Hematopoietic multipotent progenitor cell treated with erythropoietin and hydrocortisone succinate and interleukin-3 and kit ligand, for 17 days (in vitro differentiated cells): ENCODE results near the gene LAMA2.

Source experiments
- DNase-seq: peaks from one replicate; pipeline ENCODE4 v3.0.0-alpha.2; 2015; ENCODE audit warnings: low spot score

The LAMA2 gene

GRCh38 chr6:128914051-128914450, 31.1 kb downstream of the LAMA2 start:
- no peak for DNase-seq

GRCh38 chr6:128918886-128919285, 35.9 kb downstream of the LAMA2 start:
- DNase-seq: no peak

- no peak for DNase-seq
Observed at GRCh38 chr6:128919412-128920180, 36.7 kb downstream of the LAMA2 start.

GRCh38 chr6:128925765-128926164, 42.8 kb downstream of the LAMA2 start:
- no peak for DNase-seq

GRCh38 chr6:128929869-128930268, 46.9 kb downstream of the LAMA2 start:
- no peak for DNase-seq

GRCh38 chr6:128930321-128930720, 47.4 kb downstream of the LAMA2 start:
- DNase-seq: no peak

- no peak for DNase-seq
Observed at GRCh38 chr6:128932061-128932460, 49.1 kb downstream of the LAMA2 start.

- DNase-seq: no peak
Observed at GRCh38 chr6:128950864-128951263, 67.9 kb downstream of the LAMA2 start.

GRCh38 chr6:128952902-128953301, 70.0 kb downstream of the LAMA2 start:
- no peak for DNase-seq

- DNase-seq: no peak
Observed at GRCh38 chr6:128954308-128955043, 71.5 kb downstream of the LAMA2 start.

GRCh38 chr6:128963561-128963960, 80.6 kb downstream of the LAMA2 start:
- DNase-seq: no peak

- DNase-seq: no peak
Observed at GRCh38 chr6:128964233-128964755, 81.4 kb downstream of the LAMA2 start.

GRCh38 chr6:128964771-128965170, 81.8 kb downstream of the LAMA2 start:
- no peak for DNase-seq

- DNase-seq: no peak
Observed at GRCh38 chr6:128966934-128967333, 84.0 kb downstream of the LAMA2 start.

GRCh38 chr6:128979071-128979470, 96.1 kb downstream of the LAMA2 start:
- no peak for DNase-seq

GRCh38 chr6:128981716-128982115, 98.8 kb downstream of the LAMA2 start:
- DNase-seq: no peak

- DNase-seq: no peak
Observed at GRCh38 chr6:128990360-128990759, 107.4 kb downstream of the LAMA2 start.

- no peak for DNase-seq
Observed at GRCh38 chr6:128990915-128991314, 108.0 kb downstream of the LAMA2 start.

- DNase-seq: no peak
Observed at GRCh38 chr6:128993166-128993565, 110.2 kb downstream of the LAMA2 start.

GRCh38 chr6:128997880-128998279, 114.9 kb downstream of the LAMA2 start:
- DNase-seq: no peak

- no peak for DNase-seq
Observed at GRCh38 chr6:129006724-129007514, 124.0 kb downstream of the LAMA2 start.

- no peak for DNase-seq
Observed at GRCh38 chr6:129007701-129008373, 124.9 kb downstream of the LAMA2 start.
